Large intestine (tissue), 3 donors: Measurements from ENCODE around the gene LRRC9. TPM values are rescaled to one million over a fixed set of nuclear protein-coding genes. Genes with fewer than 3 reads are reported as not detected.
"Not testable (repeated sequence)": the region's sequence is repeated elsewhere in the genome, so short reads cannot be mapped to it uniquely, and the experiment has no call there.

ENCODE experiments used
- DNase-seq, 2 donors: peaks; one replicate each; pipeline versions ENCODE4 v3.0.0 to v3.0.0-alpha.2; 2013
- H3K27ac ChIP-seq: one replicate; pipeline ENCODE4 v1.5.1; 2013; ENCODE audit warnings: low read length
- H3K27me3 ChIP-seq: 2 replicates; pipeline ENCODE4 v1.6.1; 2013; ENCODE audit warnings: low read length; ENCODE audit not compliant: control insufficient read depth, insufficient read depth
- H3K36me3 ChIP-seq: 2 replicates; pipeline ENCODE4 v1.6.1; 2013; ENCODE audit warnings: low read length; ENCODE audit not compliant: control insufficient read depth, insufficient read depth
- H3K4me1 ChIP-seq: one replicate; pipeline ENCODE4 v1.6.1; 2013; ENCODE audit warnings: low read length; ENCODE audit not compliant: control insufficient read depth, insufficient read depth
- H3K4me3 ChIP-seq: one replicate; pipeline ENCODE4 v1.5.1; 2013; ENCODE audit warnings: low read length
- H3K9me3 ChIP-seq: one replicate; pipeline ENCODE4 v1.6.1; 2013; ENCODE audit warnings: mild to moderate bottlenecking, low read depth, low read length, moderate library complexity; ENCODE audit not compliant: control insufficient read depth
- WGBS: methylation state at CpG from one replicate; pipeline ENCODE4 v1.1.5; 2013; ENCODE audit warnings: low lambda C conversion rate; ENCODE audit not compliant: insufficient coverage; 5-methylcytosine and 5-hydroxymethylcytosine counted together
- polyA plus RNA-seq: library from polyadenylated mRNA; unstranded; fragments of 120-200 nt; gene quantifications from one replicate; pipeline ENCODE4 v1.2.1, GENCODE V29; 2013

Gene LRRC9
- polyA plus RNA-seq, 1 donor: 0.13 TPM

GRCh38 chr14:59912443-59912842 is 7.5 kb upstream of the LRRC9 start:
- no peak for DNase-seq
- Histone ChIP-seq H3K36me3 (no peaks in the 10 kb centered on the region), H3K9me3 (no peaks in the 10 kb centered on the region), H3K27me3 (no peaks in the 10 kb centered on the region), H3K4me1 (no peaks in the 10 kb centered on the region), H3K4me3 (no peak overlapping the region), H3K27ac (no peak overlapping the region)
- WGBS: no CpG with 5 or more reads among the region's 2 CpGs

GRCh38 chr14:59913187-59913586 is 6.8 kb upstream of the LRRC9 start:
- Histone ChIP-seq H3K4me3 (no peak overlapping the region), H3K9me3 (no peaks in the 10 kb centered on the region), H3K36me3 (no peaks in the 10 kb centered on the region), H3K4me1 (no peaks in the 10 kb centered on the region), H3K27me3 (no peaks in the 10 kb centered on the region), H3K27ac (no peak overlapping the region)
- WGBS: 100% methylated on average over 1 of the region's 1 CpG
- DNase-seq: no peak

GRCh38 chr14:59918824-59919569 is 947 bp upstream of the LRRC9 start:
- peaks cover 6% of the 10 kb centered on the region for H3K4me1 ChIP-seq
- H3K27me3 ChIP-seq: no peaks in the 10 kb centered on the region
- DNase-seq: peak in 1 of 2 donors; percentile 58
- H3K27ac ChIP-seq: peak overlapping the region; percentile 62
- H3K9me3 ChIP-seq: no peaks in the 10 kb centered on the region
- no peaks in the 10 kb centered on the region for H3K36me3 ChIP-seq
- 7% methylated on average over 4 of the region's 18 CpGs for WGBS
- peak overlapping the region; percentile 48 for H3K4me3 ChIP-seq

- Histone ChIP-seq H3K27ac (peak overlapping the region; percentile 33), H3K4me1 (peaks cover 6% of the 10 kb centered on the region), H3K9me3 (no peaks in the 10 kb centered on the region), H3K4me3 (peak overlapping the region; percentile 48), H3K27me3 (no peaks in the 10 kb centered on the region), H3K36me3 (no peaks in the 10 kb centered on the region)
- DNase-seq: no peak
- 0% methylated on average over 1 of the region's 1 CpG for WGBS
These were observed 387 bp downstream of the LRRC9 start for GRCh38 chr14:59920378-59920683.

- no peaks in the 10 kb centered on the region for H3K9me3 ChIP-seq
- no peaks in the 10 kb centered on the region for H3K36me3 ChIP-seq
- no peaks in the 10 kb centered on the region for H3K27me3 ChIP-seq
- peaks cover under 1% of the 10 kb centered on the region for H3K4me1 ChIP-seq
- no peak overlapping the region for H3K4me3 ChIP-seq
- H3K27ac ChIP-seq: no peak overlapping the region
- no peak for DNase-seq
- WGBS: 100% methylated on average over 1 of the region's 2 CpGs
These were observed 5.9 kb downstream of the LRRC9 start for GRCh38 chr14:59925797-59926196.

- H3K27me3 ChIP-seq: no peaks in the 10 kb centered on the region
- WGBS: 100% methylated on average over 1 of the region's 1 CpG
- no peak overlapping the region for H3K4me3 ChIP-seq
- peaks cover 2% of the 10 kb centered on the region for H3K4me1 ChIP-seq
- no peak overlapping the region for H3K27ac ChIP-seq
- DNase-seq: no peak
- no peaks in the 10 kb centered on the region for H3K36me3 ChIP-seq
- no peaks in the 10 kb centered on the region for H3K9me3 ChIP-seq
These were observed 6.6 kb downstream of the LRRC9 start for GRCh38 chr14:59926534-59926933.

GRCh38 chr14:59931237-59931636 is 11.3 kb downstream of the LRRC9 start:
- H3K27ac ChIP-seq: peak overlapping the region; percentile 64
- no peak overlapping the region for H3K4me3 ChIP-seq
- no peaks in the 10 kb centered on the region for H3K27me3 ChIP-seq
- no peaks in the 10 kb centered on the region for H3K36me3 ChIP-seq
- WGBS: 20% methylated on average over 1 of the region's 1 CpG
- DNase-seq: peak; percentile 29 to 75
- H3K9me3 ChIP-seq: no peaks in the 10 kb centered on the region
- peaks cover 5% of the 10 kb centered on the region for H3K4me1 ChIP-seq

GRCh38 chr14:59936145-59936544 is 16.2 kb downstream of the LRRC9 start:
- peaks cover 5% of the 10 kb centered on the region for H3K4me1 ChIP-seq
- no peaks in the 10 kb centered on the region for H3K36me3 ChIP-seq
- 22% methylated on average over 1 of the region's 1 CpG for WGBS
- H3K9me3 ChIP-seq: no peaks in the 10 kb centered on the region
- no peak for DNase-seq
- H3K27me3 ChIP-seq: no peaks in the 10 kb centered on the region
- H3K4me3 ChIP-seq: no peak overlapping the region
- no peak overlapping the region for H3K27ac ChIP-seq

- H3K36me3 ChIP-seq: no peaks in the 10 kb centered on the region
- DNase-seq: no peak
These were observed 19.9 kb downstream of the LRRC9 start for GRCh38 chr14:59939828-59940227.

GRCh38 chr14:59942296-59942862 is 22.4 kb downstream of the LRRC9 start:
- WGBS: 80% methylated on average over 2 of the region's 10 CpGs
- H3K4me3 ChIP-seq, H3K9me3 ChIP-seq, H3K36me3 ChIP-seq, H3K4me1 ChIP-seq, DNase-seq, H3K27me3 ChIP-seq, H3K27ac ChIP-seq: not testable (repeated sequence)

More at GRCh38 chr14:59939828-59940227, 19.9 kb downstream of the LRRC9 start:
- WGBS: 90% methylated on average over 3 of the region's 3 CpGs
- H3K27ac ChIP-seq: no peak overlapping the region
- H3K4me1 ChIP-seq: no peaks in the 10 kb centered on the region
- no peaks in the 10 kb centered on the region for H3K9me3 ChIP-seq
- no peak overlapping the region for H3K4me3 ChIP-seq
- no peaks in the 10 kb centered on the region for H3K27me3 ChIP-seq

- no peaks in the 10 kb centered on the region for H3K4me1 ChIP-seq
- no peaks in the 10 kb centered on the region for H3K36me3 ChIP-seq
- no peak overlapping the region for H3K27ac ChIP-seq
- H3K27me3 ChIP-seq: no peaks in the 10 kb centered on the region
- no peak overlapping the region for H3K4me3 ChIP-seq
- no peak for DNase-seq
- no peaks in the 10 kb centered on the region for H3K9me3 ChIP-seq
These were observed 25.0 kb downstream of the LRRC9 start for GRCh38 chr14:59944909-59945308.
